RWPE1 (cell line): ENCODE data around the gene PLEKHM3.

ENCODE experiments used
- CTCF ChIA-PET: fragments of 350-600 bp; sonication (Branson Sonifier 250); formaldehyde crosslinking; extraction: SDS; loops from one replicate; lab custom pipeline; 2021; lab: Yijun Ruan, JAX
- POLR2A ChIA-PET: fragments of 400-600 bp; formaldehyde crosslinking; extraction: SDS; loops from one replicate; lab custom pipeline; 2020; ENCODE audit warnings: antibody characterized with exemption; ENCODE audit not compliant: low non-redundant PET; lab: Yijun Ruan, JAX
- DNase-seq: peaks from one replicate; pipeline ENCODE4 v3.0.0; 2012; ENCODE audit warnings: low spot score
- H3K27ac ChIP-seq: fragments of 450-650 bp; 2 replicates; pipeline ENCODE4 v1.5.1; 2017
- CTCF ChIP-seq: fragments of 450-650 bp; conservative IDR thresholded peaks from 2 replicates; pipeline ENCODE4 v1.5.1; 2017; ENCODE audit warnings: low read depth, mild to moderate bottlenecking

Gene PLEKHM3

DNA sequence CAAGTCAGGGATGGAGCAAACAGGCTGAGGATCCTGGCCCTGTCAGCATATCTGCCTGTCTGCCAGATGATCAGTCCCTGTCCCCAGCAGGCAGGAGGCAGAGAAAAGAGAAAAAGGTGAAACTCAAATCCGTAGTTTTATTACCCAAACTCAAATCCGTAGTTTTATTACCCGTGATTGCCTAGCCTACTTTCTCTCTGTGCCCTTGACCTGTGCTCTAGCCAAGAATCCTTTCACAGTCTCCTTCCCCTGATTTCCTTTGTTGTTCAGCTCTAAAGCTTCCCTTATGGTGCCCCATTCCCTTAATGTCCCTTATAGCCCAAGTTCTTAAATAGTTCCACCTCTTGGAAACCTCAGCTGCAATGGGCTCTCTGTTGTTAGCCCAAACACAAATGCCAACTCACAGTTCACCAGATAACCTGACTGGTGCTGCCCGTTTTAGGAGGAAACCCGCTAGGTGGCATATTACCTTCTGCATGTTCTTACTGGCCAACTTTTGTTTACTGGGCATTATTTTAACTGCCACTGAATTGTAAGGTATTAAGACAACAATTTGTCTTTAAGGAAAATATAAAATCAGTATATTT lies 130.0 kb downstream of the PLEKHM3 start:
- no peak overlapping the region for H3K27ac ChIP-seq
- TF ChIP-seq CTCF = no peak
- CTCF ChIA-PET = interaction anchor here (0.7 kb wide), 1 partner anchor 120 kb away, joined by 3 read pairs; no protein-coding TSS in a partner anchor
- POLR2A ChIA-PET = no interaction called here
- no peak for DNase-seq

- ChIA-PET POLR2A (no interaction called here), CTCF (no interaction called here)
- no peak for TF ChIP-seq CTCF
- DNase-seq = no peak
- H3K27ac ChIP-seq = no peak overlapping the region
These were observed 132.5 kb downstream of the PLEKHM3 start for GRCh38 chr2:207892716-207893402.

DNA sequence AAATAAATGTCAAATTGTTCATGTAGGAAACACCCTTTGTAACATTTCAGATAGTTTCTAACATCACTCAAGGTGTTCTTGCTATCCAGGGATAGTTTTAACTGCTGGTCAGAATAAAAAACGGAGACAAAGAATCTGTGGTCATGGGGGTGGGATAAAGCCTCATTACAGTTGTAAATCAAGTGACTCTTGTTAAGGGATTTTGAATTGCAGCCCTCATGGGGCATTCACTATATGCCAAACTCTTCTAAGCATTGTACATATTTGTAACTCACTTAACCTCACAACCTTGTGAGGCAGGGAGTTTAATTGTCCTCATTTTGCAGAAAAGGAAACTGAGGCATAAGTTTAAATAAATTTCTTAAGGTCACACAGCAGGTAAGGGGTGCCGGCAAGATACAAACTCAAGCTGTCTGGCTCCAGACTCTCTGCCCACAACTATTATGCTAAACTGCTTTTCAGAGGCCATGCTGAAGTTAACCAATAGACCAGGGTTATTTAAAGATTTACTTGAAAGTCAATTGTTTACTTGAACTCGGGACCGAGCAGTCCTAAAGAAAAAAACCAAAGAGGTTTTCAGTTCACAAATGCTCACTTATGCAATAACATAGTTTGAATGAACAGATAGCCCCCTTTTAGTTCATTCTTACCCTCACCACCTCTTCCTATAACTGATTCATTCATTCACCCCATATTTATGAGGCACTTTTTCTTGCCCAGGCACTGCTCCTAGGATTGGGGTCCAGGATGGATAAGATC lies 134.1 kb downstream of the PLEKHM3 start:
- no peak for TF ChIP-seq CTCF
- ChIA-PET POLR2A (no interaction called here), CTCF (interaction anchor here (0.5 kb wide), 1 partner anchor 251 kb away, joined by 4 read pairs; no protein-coding TSS in a partner anchor)

DNA sequence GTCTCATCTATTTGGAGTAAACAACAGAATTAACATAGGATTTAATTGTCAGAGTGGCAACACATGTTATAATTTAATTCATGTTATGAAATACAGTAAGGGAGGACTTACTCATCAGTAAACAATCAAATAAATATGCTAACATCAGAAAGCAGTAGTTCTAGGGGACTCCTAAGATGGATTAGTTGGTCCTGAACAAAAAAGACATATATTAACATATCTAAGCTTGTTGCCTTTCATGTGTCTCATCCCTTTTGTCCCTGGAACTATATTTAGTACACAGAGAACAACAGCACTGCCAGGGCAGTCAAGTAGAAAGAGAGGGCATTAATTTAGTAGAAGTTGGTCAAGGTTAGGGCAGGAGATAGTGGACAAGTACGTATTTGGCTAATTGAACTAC lies 137.8 kb downstream of the PLEKHM3 start:
- no peak for TF ChIP-seq CTCF
- ChIA-PET CTCF (no interaction called here), POLR2A (no interaction called here)
- H3K27ac ChIP-seq = no peak overlapping the region
- DNase-seq = no peak

More for the DNA sequence above, 134.1 kb downstream of the PLEKHM3 start:
- H3K27ac ChIP-seq = no peak overlapping the region
- no peak for DNase-seq

DNA sequence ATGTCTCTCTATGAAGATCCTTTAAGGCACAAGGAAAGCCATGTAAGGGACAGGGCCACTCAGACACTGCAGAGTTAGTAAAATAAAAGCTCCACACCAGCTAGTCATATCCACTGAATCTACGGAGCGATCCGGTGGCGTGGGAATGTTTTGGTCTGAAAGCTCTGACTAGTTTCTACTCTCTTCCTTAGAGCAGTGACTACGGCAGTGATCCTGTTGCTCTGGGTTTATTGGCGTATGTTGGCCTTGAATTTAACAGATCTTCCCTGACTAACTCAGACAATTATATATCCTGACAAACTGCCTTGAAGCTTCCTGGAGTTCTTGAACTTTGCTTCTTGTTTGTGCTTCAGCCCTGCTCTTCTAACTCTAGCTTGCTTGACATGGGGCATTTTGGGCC lies 140.3 kb downstream of the PLEKHM3 start:
- ChIA-PET CTCF (interaction anchor here (0.6 kb wide), 1 partner anchor 12 kb away, joined by 3 read pairs; no protein-coding TSS in a partner anchor), POLR2A (no interaction called here)
- H3K27ac ChIP-seq = no peak overlapping the region
- TF ChIP-seq CTCF = no peak
- no peak for DNase-seq

DNA sequence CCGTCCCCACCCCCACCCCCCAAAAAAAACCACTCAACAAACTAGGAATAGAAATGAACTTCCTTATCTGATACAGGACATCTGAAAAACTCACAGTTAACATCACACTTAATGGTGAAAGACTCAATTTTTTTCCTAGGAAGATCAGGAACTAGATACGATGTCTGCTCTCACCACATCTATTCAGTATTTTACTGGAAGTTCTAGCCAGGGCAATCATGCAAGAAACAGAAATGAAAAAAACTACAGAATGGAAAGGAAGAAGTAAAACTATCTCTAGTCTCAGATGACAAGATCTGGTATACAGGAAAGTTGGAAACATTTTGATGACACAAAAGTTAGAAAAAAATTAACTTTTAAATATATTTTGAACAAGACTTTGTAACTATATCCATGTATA lies 141.2 kb downstream of the PLEKHM3 start:
- TF ChIP-seq CTCF = no peak
- ChIA-PET POLR2A (no interaction called here), CTCF (no interaction called here)
- no peak for DNase-seq
- no peak overlapping the region for H3K27ac ChIP-seq
